CD4-positive, alpha-beta memory T cell (primary cell): ENCODE measurements around the gene SUGP1. TPM values are rescaled to one million over a fixed set of nuclear protein-coding genes. Genes with fewer than 3 reads are reported as not detected.
"Not testable (repeated sequence)": the region's sequence is repeated elsewhere in the genome, so short reads cannot be mapped to it uniquely, and the experiment has no call there.

Source experiments
- CTCF ChIA-PET: fragments of 350-600 bp; sonication (Branson Sonifier 250); formaldehyde crosslinking; loops from one replicate; lab custom pipeline; 2021; ENCODE audit warnings: inconsistent platforms; ENCODE audit not compliant: partially characterized antibody; lab: Charles Lee
- POLR2A ChIA-PET: fragments of 350-600 bp; sonication (Branson Sonifier 250); formaldehyde crosslinking; loops from one replicate; lab custom pipeline; 2021; ENCODE audit not compliant: partially characterized antibody; lab: Charles Lee
- DNase-seq, 5 donors: peaks; one replicate each; pipeline versions ENCODE4 v3.0.0 to v3.0.0-alpha.2; 2020 to 2022; ENCODE audit warnings: mixed read lengths in 1 of 5
- H3K27ac ChIP-seq: one replicate; pipeline ENCODE4 v1.7.0; 2013; ENCODE audit warnings: low read depth, low read length
- H3K27me3 ChIP-seq: 2 replicates; pipeline ENCODE4 v1.7.0; 2013; ENCODE audit warnings: mild to moderate bottlenecking, low read length, moderate library complexity; ENCODE audit not compliant: insufficient read depth
- H3K36me3 ChIP-seq: 2 replicates; pipeline ENCODE4 v1.7.0; 2013; ENCODE audit warnings: mild to moderate bottlenecking, low read length, moderate library complexity; ENCODE audit not compliant: insufficient read depth
- H3K4me1 ChIP-seq: 2 replicates; pipeline ENCODE4 v1.7.0; 2013; ENCODE audit warnings: mild to moderate bottlenecking, low read length, moderate library complexity; ENCODE audit not compliant: insufficient read depth
- H3K4me3 ChIP-seq, 2 donors: one replicate each; pipeline ENCODE4 v1.7.0; 2013; ENCODE audit warnings: low read length in 2 of 2, mild to moderate bottlenecking in 1 of 2
- H3K9me3 ChIP-seq, 2 donors: one replicate each; pipeline ENCODE4 v1.7.0; 2013; ENCODE audit warnings: low read length in 2 of 2, control low read depth in 1 of 2; ENCODE audit not compliant: control insufficient read depth in 1 of 2
- H3K27ac Mint-ChIP-seq, 7 donors: one replicate each; pipeline ENCODE4 v1.8.0; 2020 to 2021; ENCODE audit warnings: mixed read lengths in 7 of 7, mild to moderate bottlenecking in 6 of 7, inconsistent platforms in 3 of 7, moderate library complexity in 3 of 7
- H3K27me3 Mint-ChIP-seq, 2 donors: one replicate each; pipeline ENCODE4 v1.8.0; 2020 to 2021; ENCODE audit warnings: mixed read lengths in 2 of 2
- H3K36me3 Mint-ChIP-seq, 2 donors: one replicate each; pipeline ENCODE4 v1.8.0; 2020 to 2021; ENCODE audit warnings: mixed read lengths in 2 of 2, inconsistent platforms in 1 of 2, mild to moderate bottlenecking in 1 of 2
- H3K4me1 Mint-ChIP-seq, 4 donors: one replicate each; pipeline ENCODE4 v1.8.0; 2020 to 2021; ENCODE audit warnings: mixed read lengths in 4 of 4, mild to moderate bottlenecking in 1 of 4
- H3K4me3 Mint-ChIP-seq, 8 donors: one replicate each; pipeline ENCODE4 v1.8.0; 2020 to 2021; ENCODE audit warnings: mixed read lengths in 8 of 8, mild to moderate bottlenecking in 7 of 8, moderate library complexity in 6 of 8, inconsistent platforms in 3 of 8
- H3K9me3 Mint-ChIP-seq, 8 donors: one replicate each; pipeline ENCODE4 v1.8.0; 2020 to 2021; ENCODE audit warnings: mixed read lengths in 8 of 8, mild to moderate bottlenecking in 5 of 8, inconsistent platforms in 3 of 8, moderate library complexity in 1 of 8
- intact Hi-C: fragments of 100-400 bp; cut with micrococcal nuclease; formaldehyde crosslinking; loops from one replicate; pipeline ENCODE4 v1.15.1; 2023
- polyA plus RNA-seq, 2 donors: library from polyadenylated mRNA; unstranded; fragments of 300-500 nt; fragmentation: Illumina TruSeq; gene quantifications; one replicate each; pipeline ENCODE4 v1.2.3, GENCODE V29; 2021
- total RNA-seq, 2 experiments: library from RNA; stranded (reverse); gene quantifications; one replicate each; pipeline ENCODE4 v1.2.3, GENCODE V29; 2021

SUGP1 gene
- total and polyA plus RNA-seq, 4 experiments from 2014 or later, result 18.3 to 97.5 (median 59.5) TPM

GRCh38 chr19:19356901-19357566 is 36.7 kb upstream of the SUGP1 start:
- H3K4me3 Mint-ChIP-seq, result peak overlapping the region in 1 of 8 donors; percentile 44
- no peaks in the 10 kb centered on the region for H3K27me3 Mint-ChIP-seq
- H3K4me1 Mint-ChIP-seq, result peaks cover 18 to 33% (median 26%) of the 10 kb centered on the region in 4 donors
- DNase-seq, result no peak
- H3K36me3 Mint-ChIP-seq, result peaks cover 21 to 32% of the 10 kb centered on the region in 2 donors
- H3K36me3 ChIP-seq, result peaks cover 39% of the 10 kb centered on the region
- H3K27me3 ChIP-seq, result no peaks in the 10 kb centered on the region
- intact Hi-C loops, result no loop called here
- no peak overlapping the region for H3K27ac ChIP-seq
- H3K4me3 ChIP-seq, result no peak overlapping the region
- no peaks in the 10 kb centered on the region for H3K9me3 ChIP-seq
- H3K27ac Mint-ChIP-seq, result peak overlapping the region in 5 of 7 donors; percentile 4 to 85 (median 63)
- peaks cover 22% of the 10 kb centered on the region for H3K4me1 ChIP-seq
- peaks cover 0 to 1% (median 0%) of the 10 kb centered on the region in 8 donors for H3K9me3 Mint-ChIP-seq
- ChIA-PET CTCF (interaction anchor here (0.9 to 1.9 kb wide), 5 partner anchors 10 to 136 kb away, joined by 3 to 11 read pairs (median 4); no protein-coding TSS in a partner anchor), POLR2A (interaction anchor here (2.6 kb wide), 1 partner anchor 133 kb away, joined by 9 read pairs; no protein-coding TSS in a partner anchor)

GRCh38 chr19:19356500-19356899 is 36.2 kb upstream of the SUGP1 start:
- H3K36me3 ChIP-seq, result peaks cover 44% of the 10 kb centered on the region
- H3K4me1 ChIP-seq, result peaks cover 22% of the 10 kb centered on the region
- H3K4me3 Mint-ChIP-seq, result no peak overlapping the region
- H3K36me3 Mint-ChIP-seq, result peaks cover 23 to 34% of the 10 kb centered on the region in 2 donors
- POLR2A ChIA-PET, result interaction anchor here (2.6 to 2.7 kb wide), 2 partner anchors 8 to 134 kb away, joined by 9 to 11 read pairs; no protein-coding TSS in a partner anchor
- no peak overlapping the region for H3K27ac ChIP-seq
- no peaks in the 10 kb centered on the region for H3K9me3 ChIP-seq
- no peaks in the 10 kb centered on the region for H3K27me3 Mint-ChIP-seq
- CTCF ChIA-PET, result interaction anchor here (1.6 kb wide), 1 partner anchor 134 kb away, joined by 4 read pairs; no protein-coding TSS in a partner anchor
- DNase-seq, result no peak
- H3K27me3 ChIP-seq, result no peaks in the 10 kb centered on the region
- intact Hi-C loops, result no loop called here
- H3K9me3 Mint-ChIP-seq, result no peaks in the 10 kb centered on the region
- H3K27ac Mint-ChIP-seq, result no peak overlapping the region
- H3K4me3 ChIP-seq, result no peak overlapping the region
- peaks cover 17 to 29% (median 22%) of the 10 kb centered on the region in 4 donors for H3K4me1 Mint-ChIP-seq

GRCh38 chr19:19355606-19356139 is 35.4 kb upstream of the SUGP1 start:
- H3K4me3 Mint-ChIP-seq, result no peak overlapping the region
- Histone ChIP-seq H3K27me3 (no peaks in the 10 kb centered on the region), H3K9me3 (no peaks in the 10 kb centered on the region), H3K27ac (no peak overlapping the region), H3K36me3 (peaks cover 44% of the 10 kb centered on the region), H3K4me1 (peaks cover 14% of the 10 kb centered on the region), H3K4me3 (no peak overlapping the region)
- H3K27ac Mint-ChIP-seq, result peak overlapping the region in 1 of 7 donors; percentile 17
- H3K9me3 Mint-ChIP-seq, result no peaks in the 10 kb centered on the region
- intact Hi-C loops, result no loop called here
- peaks cover 23 to 34% of the 10 kb centered on the region in 2 donors for H3K36me3 Mint-ChIP-seq
- H3K27me3 Mint-ChIP-seq, result no peaks in the 10 kb centered on the region
- CTCF ChIA-PET, result interaction anchor here (0.9 to 1.6 kb wide), 2 partner anchors 10 to 135 kb away, joined by 3 to 4 read pairs; no protein-coding TSS in a partner anchor
- peaks cover 10 to 22% (median 15%) of the 10 kb centered on the region in 4 donors for H3K4me1 Mint-ChIP-seq
- no peak for DNase-seq
- POLR2A ChIA-PET, result interaction anchor here (0.7 to 2.7 kb wide), 3 partner anchors 9 to 188 kb away, joined by 3 to 11 read pairs (median 9); no protein-coding TSS in a partner anchor

GRCh38 chr19:19354932-19355331 is 34.6 kb upstream of the SUGP1 start:
- no peak for DNase-seq
- intact Hi-C loops, result no loop called here
- peaks cover 44% of the 10 kb centered on the region for H3K36me3 ChIP-seq
- H3K4me1 ChIP-seq, result peaks cover 11% of the 10 kb centered on the region
- no peaks in the 10 kb centered on the region for H3K9me3 ChIP-seq
- Mint-ChIP-seq H3K36me3 (peaks cover 23 to 34% of the 10 kb centered on the region in 2 donors), H3K27me3 (no peaks in the 10 kb centered on the region), H3K9me3 (no peaks in the 10 kb centered on the region), H3K4me3 (no peak overlapping the region), H3K4me1 (peaks cover 8 to 22% (median 14%) of the 10 kb centered on the region in 4 donors), H3K27ac (no peak overlapping the region)
- H3K27me3 ChIP-seq, result no peaks in the 10 kb centered on the region
- no peak overlapping the region for H3K27ac ChIP-seq
- H3K4me3 ChIP-seq, result no peak overlapping the region
- CTCF ChIA-PET, result interaction anchor here (0.9 kb wide), 1 partner anchor 11 kb away, joined by 3 read pairs; no protein-coding TSS in a partner anchor
- POLR2A ChIA-PET, result interaction anchor here (2.7 kb wide), 1 partner anchor 10 kb away, joined by 11 read pairs; no protein-coding TSS in a partner anchor

- Mint-ChIP-seq H3K36me3 (peaks cover 23 to 36% of the 10 kb centered on the region in 2 donors), H3K27me3 (no peaks in the 10 kb centered on the region), H3K27ac (peak overlapping the region in 1 of 7 donors; percentile 35), H3K9me3 (no peaks in the 10 kb centered on the region), H3K4me3 (no peak overlapping the region), H3K4me1 (peaks cover 8 to 19% (median 14%) of the 10 kb centered on the region in 4 donors)
- Histone ChIP-seq H3K4me1 (peaks cover 11% of the 10 kb centered on the region), H3K27me3 (no peaks in the 10 kb centered on the region), H3K27ac (no peak overlapping the region), H3K4me3 (no peak overlapping the region), H3K36me3 (peaks cover 47% of the 10 kb centered on the region), H3K9me3 (no peaks in the 10 kb centered on the region)
- ChIA-PET POLR2A (interaction anchor here (2.7 kb wide), 1 partner anchor 11 kb away, joined by 11 read pairs; no protein-coding TSS in a partner anchor), CTCF (no interaction called here)
- intact Hi-C loops, result no loop called here
- no peak for DNase-seq
These were observed 33.7 kb upstream of the SUGP1 start for GRCh38 chr19:19354007-19354406.

- POLR2A ChIA-PET, result no interaction called here
- H3K4me1 Mint-ChIP-seq, result peaks cover 1 to 7% (median 4%) of the 10 kb centered on the region in 4 donors
These were observed 32.5 kb upstream of the SUGP1 start for GRCh38 chr19:19352823-19353222.

GRCh38 chr19:19350756-19351155 is 30.4 kb upstream of the SUGP1 start:
- H3K27me3 Mint-ChIP-seq, H3K4me3 ChIP-seq, H3K9me3 ChIP-seq, H3K27ac Mint-ChIP-seq, POLR2A ChIA-PET, intact Hi-C loops, H3K27ac ChIP-seq, H3K27me3 ChIP-seq, DNase-seq, H3K9me3 Mint-ChIP-seq, H3K4me1 Mint-ChIP-seq, H3K4me3 Mint-ChIP-seq, H3K4me1 ChIP-seq: not testable (repeated sequence)
- peaks cover 29 to 44% of the 10 kb centered on the region in 2 donors for H3K36me3 Mint-ChIP-seq
- CTCF ChIA-PET, result interaction anchor here (0.7 to 1.8 kb wide), 2 partner anchors 17 to 140 kb away, joined by 4 to 8 read pairs; no protein-coding TSS in a partner anchor
- peaks cover 73% of the 10 kb centered on the region for H3K36me3 ChIP-seq

More at GRCh38 chr19:19352823-19353222, 32.5 kb upstream of the SUGP1 start:
- H3K4me3 Mint-ChIP-seq, result no peak overlapping the region
- H3K27ac Mint-ChIP-seq, result peak overlapping the region in 2 of 7 donors; percentile 65 to 88
- peaks cover 20 to 39% of the 10 kb centered on the region in 2 donors for H3K36me3 Mint-ChIP-seq
- no peaks in the 10 kb centered on the region for H3K9me3 Mint-ChIP-seq
- Histone ChIP-seq H3K36me3 (peaks cover 57% of the 10 kb centered on the region), H3K4me3 (no peak overlapping the region), H3K27ac (no peak overlapping the region), H3K27me3 (no peaks in the 10 kb centered on the region), H3K9me3 (no peaks in the 10 kb centered on the region), H3K4me1 (peaks cover 1% of the 10 kb centered on the region)
- intact Hi-C loops, result no loop called here
- no peaks in the 10 kb centered on the region for H3K27me3 Mint-ChIP-seq
- CTCF ChIA-PET, result no interaction called here
- DNase-seq, result no peak
